Activated gamma-delta T cell treated with Interleukin-2 at 50 U/mL for 16 hours (primary cell): ENCODE data around the gene PRKCG.

ENCODE experiments used
- DNase-seq: peaks from one replicate; pipeline ENCODE4 v3.0.0-alpha.2; 2020

Gene PRKCG

DNA sequence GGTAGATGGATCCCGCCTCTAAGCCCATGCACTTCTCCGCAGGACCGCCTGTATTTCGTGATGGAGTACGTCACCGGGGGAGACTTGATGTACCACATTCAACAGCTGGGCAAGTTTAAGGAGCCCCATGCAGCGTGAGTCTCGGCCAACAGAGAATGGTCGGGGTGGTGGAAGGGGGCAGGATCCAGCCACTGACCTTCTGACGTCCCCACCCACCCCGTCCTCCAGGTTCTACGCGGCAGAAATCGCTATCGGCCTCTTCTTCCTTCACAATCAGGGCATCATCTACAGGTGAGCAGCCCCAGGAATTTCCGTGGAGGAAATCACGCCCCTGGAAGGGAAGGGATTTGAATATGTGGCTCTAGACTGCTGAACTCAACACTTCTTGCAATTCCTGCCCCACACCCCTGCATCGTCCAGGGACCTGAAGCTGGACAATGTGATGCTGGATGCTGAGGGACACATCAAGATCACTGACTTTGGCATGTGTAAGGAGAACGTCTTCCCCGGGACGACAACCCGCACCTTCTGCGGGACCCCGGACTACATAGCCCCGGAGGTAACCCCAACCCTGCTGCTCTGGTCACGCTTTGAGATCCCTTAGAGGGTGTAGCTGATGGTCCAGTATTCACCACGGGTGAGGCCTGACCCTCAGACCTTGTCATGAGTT, 18.3 kb downstream of the PRKCG start:
- no peak for DNase-seq

GRCh38 chr19:53903055-53903680, 21.2 kb downstream of the PRKCG start:
- peak; percentile 37 for DNase-seq

GRCh38 chr19:53904909-53905308, 22.9 kb downstream of the PRKCG start:
- no peak for DNase-seq

DNA sequence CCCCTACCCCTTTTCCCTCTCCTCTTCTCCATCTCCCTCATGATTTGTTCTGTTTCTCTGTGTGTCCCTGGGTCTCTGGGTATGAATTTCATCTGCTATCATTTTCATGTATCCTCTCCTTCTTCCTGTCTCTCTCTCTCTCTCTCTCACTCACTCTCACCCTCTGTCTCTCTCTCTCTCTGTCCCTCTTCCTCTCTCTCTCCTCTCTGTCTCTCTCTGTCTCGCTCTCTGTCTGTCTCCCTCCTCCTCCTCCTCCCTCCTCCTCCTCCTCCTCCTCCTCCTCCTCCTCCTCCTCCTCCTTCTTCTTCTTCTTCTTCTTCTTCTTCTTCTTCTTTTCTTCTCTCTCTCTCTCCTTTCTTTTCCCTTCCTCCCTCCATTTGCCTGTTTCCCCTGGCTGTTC, 23.8 kb downstream of the PRKCG start:
- no peak for DNase-seq

DNA sequence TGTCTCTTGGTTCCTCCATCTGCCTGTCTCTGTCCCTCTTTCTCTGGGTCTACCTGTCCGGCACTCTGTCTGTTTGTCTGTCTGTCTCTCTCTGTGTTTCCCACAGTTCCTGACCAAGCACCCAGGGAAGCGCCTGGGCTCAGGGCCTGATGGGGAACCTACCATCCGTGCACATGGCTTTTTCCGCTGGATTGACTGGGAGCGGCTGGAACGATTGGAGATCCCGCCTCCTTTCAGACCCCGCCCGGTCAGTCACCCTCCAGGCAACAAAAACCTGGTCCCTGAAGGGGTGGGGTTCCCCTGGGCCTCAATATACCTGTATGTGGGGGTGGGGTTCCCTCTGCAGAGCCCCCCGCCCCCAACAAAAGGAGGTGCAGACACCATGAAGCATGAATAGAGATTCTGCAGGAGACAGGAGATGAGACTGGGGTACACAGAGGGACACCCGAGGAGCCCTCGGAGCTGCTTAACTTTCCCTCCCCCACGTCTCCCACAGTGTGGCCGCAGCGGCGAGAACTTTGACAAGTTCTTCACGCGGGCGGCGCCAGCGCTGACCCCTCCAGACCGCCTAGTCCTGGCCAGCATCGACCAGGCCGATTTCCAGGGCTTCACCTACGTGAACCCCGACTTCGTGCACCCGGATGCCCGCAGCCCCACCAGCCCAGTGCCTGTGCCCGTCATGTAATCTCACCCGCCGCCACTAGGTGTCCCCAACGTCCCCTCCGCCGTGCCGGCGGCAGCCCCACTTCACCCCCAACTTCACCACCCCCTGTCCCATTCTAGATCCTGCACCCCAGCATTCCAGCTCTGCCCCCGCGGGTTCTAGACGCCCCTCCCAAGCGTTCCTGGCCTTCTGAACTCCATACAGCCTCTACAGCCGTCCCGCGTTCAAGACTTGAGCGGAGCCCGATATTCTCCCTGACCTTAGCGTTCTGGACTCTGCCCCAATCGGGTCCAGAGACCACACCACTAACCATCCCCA, 24.5 kb downstream of the PRKCG start:
- peak; percentile 75 for DNase-seq

DNA sequence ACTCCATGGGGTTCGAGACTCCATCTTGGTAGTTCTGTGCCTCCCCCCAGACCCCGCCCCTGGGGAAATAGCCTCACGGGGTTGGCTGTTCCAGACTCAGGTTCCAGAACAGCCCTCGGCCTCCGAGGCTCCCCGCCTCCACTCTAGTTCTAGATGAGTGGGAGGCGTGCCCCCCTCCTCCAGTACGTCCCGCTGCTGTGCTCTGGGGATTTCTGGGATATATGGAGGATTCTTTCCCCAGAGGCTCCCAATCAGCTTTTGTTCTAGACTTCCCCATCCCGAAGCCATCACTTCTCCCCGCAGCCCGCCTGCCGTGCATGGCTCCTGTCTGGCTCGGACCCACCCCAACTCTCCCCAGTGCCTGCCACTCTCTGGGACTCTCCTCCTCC, 25.2 kb downstream of the PRKCG start:
- DNase-seq = no peak

- no peak for DNase-seq
Measured at GRCh38 chr19:53907690-53908089, 25.7 kb downstream of the PRKCG start.

- no peak for DNase-seq
Measured at GRCh38 chr19:53908106-53908934, 26.3 kb downstream of the PRKCG start.

DNA sequence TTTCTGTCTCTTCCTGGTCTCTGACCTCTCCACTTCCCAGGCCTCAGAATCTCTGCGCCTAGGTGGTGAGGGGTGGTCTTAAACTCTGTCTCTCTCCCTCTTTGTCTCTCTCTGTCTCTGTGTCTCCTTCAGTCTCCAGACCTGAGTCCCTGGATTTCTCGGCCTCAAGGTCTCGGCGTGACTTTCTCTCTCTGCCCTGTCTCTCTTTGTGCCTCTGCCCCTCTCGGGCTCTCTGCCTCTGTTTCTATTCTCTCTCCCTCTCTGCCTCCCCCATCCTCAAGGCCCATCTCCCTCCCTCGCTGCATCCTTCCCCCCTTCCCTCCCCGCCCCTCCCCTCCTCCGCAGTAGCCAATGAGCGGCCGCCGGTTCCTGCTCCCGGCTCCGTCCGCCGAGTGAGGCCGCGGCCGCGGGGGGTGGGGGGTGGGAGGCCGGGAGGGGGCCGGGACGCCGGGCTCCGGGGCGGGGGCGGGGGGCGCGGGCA, 27.0 kb downstream of the PRKCG start, which contains the start of gene CACNG7:
TSS of gene CACNG7 (plus strand) at position 344 of the 481 bp plus-strand sequence. CDS start 3,554 bp downstream, outside the sequence.
- DNase-seq = no peak

GRCh38 chr19:53909471-53910169, 27.6 kb downstream of the PRKCG start:
- no peak for DNase-seq

- DNase-seq = no peak
Measured at GRCh38 chr19:53910170-53910518, 28.1 kb downstream of the PRKCG start.

DNA sequence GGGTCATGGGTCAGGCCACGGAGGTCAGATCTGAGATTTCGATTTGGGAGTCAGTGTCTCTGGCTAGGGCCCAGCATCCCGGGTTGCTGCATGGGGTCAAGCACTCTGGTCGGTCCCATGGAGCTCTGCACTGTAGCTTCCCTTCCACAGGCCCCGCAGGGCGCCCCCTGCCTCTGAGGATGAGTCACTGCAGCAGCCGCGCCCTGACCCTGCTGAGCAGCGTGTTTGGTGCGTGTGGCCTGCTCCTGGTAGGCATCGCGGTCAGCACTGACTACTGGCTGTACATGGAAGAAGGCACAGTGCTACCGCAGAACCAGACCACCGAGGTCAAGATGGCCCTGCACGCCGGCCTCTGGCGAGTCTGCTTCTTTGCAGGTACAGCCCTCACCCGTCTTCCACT, 30.7 kb downstream of the PRKCG start:
- no peak for DNase-seq

DNA sequence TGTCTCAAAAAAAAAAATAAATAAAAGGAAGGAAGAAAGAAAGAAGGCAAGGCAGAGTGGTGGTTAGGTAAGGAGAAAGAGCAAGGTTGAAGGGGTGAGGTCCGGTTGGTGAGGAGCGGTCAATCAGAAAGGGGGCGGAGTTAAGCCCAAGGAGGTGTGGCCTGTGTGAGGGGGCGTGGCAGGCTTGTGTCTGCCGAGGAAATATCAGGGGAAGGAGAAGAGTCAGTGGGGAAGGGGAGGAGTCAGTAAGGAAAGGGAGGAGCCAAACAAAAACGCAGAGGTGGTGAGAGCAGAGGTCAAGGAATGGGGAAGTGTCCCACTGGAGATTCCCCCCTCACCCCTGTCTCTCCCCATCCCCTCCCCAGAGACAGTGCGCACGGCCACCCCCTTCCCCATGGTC, 33.0 kb downstream of the PRKCG start:
- no peak for DNase-seq

DNA sequence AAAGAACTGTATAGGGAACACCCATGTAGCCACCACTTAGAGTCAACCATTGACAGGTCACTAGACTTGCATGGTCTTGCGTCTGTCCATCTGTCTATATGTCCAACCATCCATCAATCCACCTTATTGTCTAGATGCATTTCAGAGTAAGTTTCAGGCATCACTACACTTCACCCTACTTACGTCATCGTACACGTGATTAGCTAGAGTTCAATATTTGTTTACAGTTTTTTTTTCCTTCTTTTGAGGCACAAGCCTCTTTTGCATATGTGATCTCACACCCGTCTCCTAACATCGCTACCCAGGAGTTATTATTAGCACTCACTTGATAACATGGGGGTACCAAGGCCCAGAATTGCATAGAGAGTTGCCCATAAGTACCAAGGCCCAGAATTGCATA, 34.0 kb downstream of the PRKCG start:
- DNase-seq = no peak

DNA sequence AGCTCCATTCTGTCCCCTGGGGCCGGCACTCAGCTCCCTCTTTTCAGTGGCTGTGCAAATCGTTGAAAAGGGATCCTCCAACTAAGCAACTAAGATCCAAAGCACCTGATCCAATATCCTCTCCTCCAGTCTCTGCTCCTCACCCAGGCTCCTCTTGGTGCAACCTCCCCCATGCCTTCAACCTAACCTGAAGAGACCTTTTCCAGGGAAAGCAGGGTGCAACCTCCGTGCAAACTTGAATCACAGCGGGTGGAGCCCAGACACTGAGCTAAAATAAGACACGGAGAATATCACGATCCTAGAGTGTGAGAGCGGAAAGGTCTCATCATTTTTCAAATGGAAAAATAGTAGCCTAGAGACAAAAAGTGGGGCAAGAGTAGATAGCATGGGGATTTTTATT, 35.4 kb downstream of the PRKCG start:
- no peak for DNase-seq

DNA sequence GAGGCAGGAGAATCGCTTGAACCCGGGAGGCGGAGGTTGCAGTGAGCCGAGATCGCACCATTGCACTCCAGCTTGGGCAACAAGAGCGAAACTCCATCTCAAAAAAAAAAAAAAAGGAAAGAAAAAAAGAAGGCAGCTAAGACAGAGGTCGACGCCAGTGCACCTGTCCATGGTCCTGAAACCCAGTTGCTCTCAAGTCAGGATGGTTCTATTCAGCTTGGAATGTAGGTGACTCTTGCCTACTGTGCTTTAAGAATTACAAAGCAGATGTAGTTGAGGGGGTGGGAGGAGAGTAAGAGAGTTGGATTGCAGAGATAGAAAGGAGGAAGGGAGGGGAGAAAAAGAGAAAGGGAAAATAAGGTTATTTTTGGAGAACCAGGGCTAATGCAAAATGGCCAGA, 45.7 kb downstream of the PRKCG start:
- peak; percentile 21 for DNase-seq

DNA sequence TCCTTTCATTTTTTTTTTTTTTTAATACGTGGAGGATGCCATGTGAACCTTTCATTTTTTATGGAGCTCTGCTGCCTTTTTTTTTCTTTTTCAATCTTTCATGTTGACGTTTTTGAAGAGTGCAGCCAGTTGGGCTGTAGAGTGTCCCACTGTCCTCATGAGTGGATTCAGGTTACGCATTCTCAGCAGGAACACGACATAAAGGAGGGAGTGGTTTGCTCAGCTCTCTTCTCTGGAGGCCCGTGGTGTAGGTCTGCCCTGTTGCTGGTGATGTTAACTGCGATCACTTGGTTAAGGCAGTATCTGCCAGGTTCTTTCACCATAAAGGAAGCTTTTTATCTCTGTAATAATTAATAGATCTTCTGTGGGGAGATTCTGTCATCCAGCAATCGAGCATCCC, 54.0 kb downstream of the PRKCG start:
- DNase-seq = no peak

DNA sequence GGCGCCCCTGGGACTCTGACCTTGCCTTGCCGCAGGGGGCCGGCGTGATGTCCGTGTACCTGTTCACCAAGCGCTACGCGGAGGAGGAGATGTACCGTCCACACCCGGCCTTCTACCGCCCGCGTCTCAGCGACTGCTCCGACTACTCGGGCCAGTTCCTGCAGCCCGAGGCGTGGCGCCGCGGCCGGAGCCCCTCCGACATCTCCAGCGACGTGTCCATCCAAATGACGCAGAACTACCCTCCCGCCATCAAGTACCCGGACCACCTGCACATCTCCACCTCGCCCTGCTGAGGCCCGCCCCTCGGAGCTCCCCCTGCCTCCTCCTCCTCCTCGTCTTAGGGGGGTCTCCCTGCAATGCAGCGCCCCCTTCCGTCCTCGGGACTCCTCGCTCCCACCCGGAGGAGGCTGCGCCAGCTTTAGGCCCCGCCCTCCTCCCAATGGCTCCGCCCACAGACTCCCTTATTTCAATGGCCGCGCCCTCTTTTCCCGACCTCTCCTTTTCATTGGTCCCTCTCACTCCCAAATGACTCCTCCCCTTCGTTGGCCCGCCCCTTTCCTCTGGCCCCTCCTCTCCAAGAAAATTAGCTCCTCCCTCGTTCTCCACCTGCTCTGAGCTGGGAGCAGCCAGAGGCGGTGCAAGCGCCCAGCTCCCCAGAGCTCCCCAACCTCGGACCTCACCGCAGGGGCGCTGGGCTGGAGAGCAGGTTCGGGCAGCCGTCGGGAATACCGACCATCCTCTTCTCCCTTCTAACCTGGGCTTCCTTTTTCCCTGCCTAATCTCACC, 60.2 kb downstream of the PRKCG start:
- no peak for DNase-seq

- DNase-seq = no peak
Measured at GRCh38 chr19:53944416-53944815, 62.4 kb downstream of the PRKCG start.

- no peak for DNase-seq
Measured at GRCh38 chr19:53944933-53945332, 62.9 kb downstream of the PRKCG start.

DNA sequence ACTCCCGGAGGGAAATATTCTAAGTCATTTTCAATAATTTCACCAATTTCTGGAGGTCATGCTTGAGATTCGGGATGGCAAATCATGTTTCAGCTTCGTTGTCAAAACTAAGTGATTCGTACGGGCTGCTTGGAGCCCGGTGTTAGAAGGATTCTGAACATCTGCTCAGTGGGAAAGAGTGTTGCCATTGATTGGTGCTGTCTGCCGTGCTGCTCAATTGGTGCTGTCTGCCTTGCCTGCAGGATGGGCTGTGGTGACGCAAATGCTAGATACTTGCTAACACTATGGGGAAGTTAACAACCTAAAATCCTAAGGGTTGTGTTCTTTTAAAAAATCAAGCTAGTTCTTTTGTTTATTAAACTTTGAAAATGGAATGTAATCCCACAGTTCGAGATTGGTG, 63.4 kb downstream of the PRKCG start:
- DNase-seq = no peak
